HepG2 (cell line): ENCODE data around the gene ZNF221. TPM values are rescaled to one million over a fixed set of nuclear protein-coding genes. Genes with fewer than 3 reads are reported as not detected.

ENCODE experiments used
- ATAC-seq: fragments of 200-7000 bp; cut with Tn5 transposase; 3 replicates; pipeline ENCODE4 v1.9.1; 2020; ENCODE audit warnings: mild to moderate bottlenecking, moderate library complexity
- BruUV-seq: library from RNA; stranded (reverse); fragments of 400-500 nt; replicated peaks from 2 replicates; lab custom pipeline; 2021; lab: Mats Ljungman, UMichigan
- CTCF ChIA-PET: fragments of 300-600 bp; formaldehyde crosslinking; extraction: SDS; loops from one replicate; lab custom pipeline; 2021; ENCODE audit warnings: low total read pairs, inconsistent platforms, low intra/inter-chr PET ratio; lab: Yijun Ruan, JAX
- POLR2A ChIA-PET: fragments of 350-600 bp; sonication (Branson Sonifier 250); formaldehyde crosslinking; loops from one replicate; lab custom pipeline; 2020; ENCODE audit warnings: antibody characterized with exemption, inconsistent platforms; lab: Yijun Ruan, JAX
- DNase-seq: peaks from one replicate; pipeline ENCODE4 v3.0.0-alpha.2; 2015; ENCODE audit warnings: low spot score
- FAIRE-seq: peaks from 3 replicates; lab custom pipeline; 2011; peaks lifted over from hg19 to GRCh38; lab: Jason Lieb, UNC
- H2AFZ ChIP-seq: one replicate; pipeline ENCODE4 v1.6.1; 2011; ENCODE audit warnings: low read length, inconsistent platforms
- H3K27ac ChIP-seq: fragments of 300-600 bp; 3 replicates; pipeline ENCODE4 v1.8.0; 2011; ENCODE audit warnings: mixed run types, mild to moderate bottlenecking, mixed read lengths, low read length, inconsistent platforms; ENCODE audit not compliant: insufficient read depth; ENCODE audit errors: extremely low read length
- H3K27me3 ChIP-seq, 2 experiments: fragments of 200-600 bp in 1 of 2; 2 replicates in 1 of 2; 3 replicates in 1 of 2; pipeline versions ENCODE4 v1.6.0 to v1.8.0; 2011; ENCODE audit warnings: low read length in 2 of 2, mild to moderate bottlenecking in 2 of 2, moderate library complexity in 2 of 2, inconsistent platforms in 1 of 2; ENCODE audit not compliant: insufficient read depth in 2 of 2, control insufficient read depth in 1 of 2
- H3K36me3 ChIP-seq, 2 experiments: fragments of 200-600 bp in 1 of 2; replicated peaks in 1 of 2; 2 replicates in 1 of 2; 3 replicates in 1 of 2; pipeline versions ENCODE4 v1.5.1 to v1.8.0; 2011; ENCODE audit warnings: low read length in 2 of 2, inconsistent platforms in 1 of 2; ENCODE audit not compliant: insufficient read depth in 2 of 2, control insufficient read depth in 1 of 2
- H3K4me1 ChIP-seq: 2 replicates; pipeline ENCODE4 v1.5.1; 2012; ENCODE audit warnings: low read length, inconsistent platforms; ENCODE audit not compliant: insufficient read depth
- H3K4me2 ChIP-seq: 2 replicates; pipeline ENCODE4 v1.6.0; 2011; ENCODE audit warnings: low read depth, low read length, inconsistent platforms
- H3K4me3 ChIP-seq, 3 experiments: fragments of 200-600 bp in 1 of 3; sonication (generic), shearing (Covaris generic) in 1 of 3; replicated peaks in 1 of 3; 2 replicates each; pipeline ENCODE4 v1.5.1; 2011 to 2016; ENCODE audit warnings: low read length in 3 of 3, inconsistent platforms in 2 of 3, low read depth in 2 of 3, mild to moderate bottlenecking in 2 of 3, control low read depth in 1 of 3, mixed read lengths in 1 of 3; ENCODE audit not compliant: insufficient read depth in 1 of 3
- H3K79me2 ChIP-seq: one replicate; pipeline ENCODE4 v1.6.1; 2011; ENCODE audit warnings: low read length, inconsistent platforms; ENCODE audit not compliant: insufficient read depth
- H3K9ac ChIP-seq: 2 replicates; pipeline ENCODE4 v1.6.0; 2011; ENCODE audit warnings: mild to moderate bottlenecking, low read depth, low read length, inconsistent platforms; ENCODE audit not compliant: insufficient read depth
- H3K9me3 ChIP-seq: 2 replicates; pipeline ENCODE4 v1.5.1; 2012; ENCODE audit warnings: mild to moderate bottlenecking, low read length
- H4K20me1 ChIP-seq: 2 replicates; pipeline ENCODE4 v1.6.0; 2011; ENCODE audit warnings: inconsistent platforms, mild to moderate bottlenecking, low read length, moderate library complexity; ENCODE audit not compliant: insufficient read depth
- ATF7 ChIP-seq, 2 experiments: fragments of 450-650 bp in 1 of 2; sonication (generic) in 1 of 2; formaldehyde crosslinking in 1 of 2; IDR thresholded peaks; 2 replicates each; pipeline versions ENCODE4 v1.4.0 to v1.6.1; 2016 to 2020; ENCODE audit warnings: antibody characterized with exemption in 1 of 2, mild to moderate bottlenecking in 1 of 2, missing genetic modification reagents in 1 of 2
- FOXK2 ChIP-seq: fragments of 450-650 bp; IDR thresholded peaks from 2 replicates; pipeline ENCODE4 v1.6.1; 2016
- JDP2 ChIP-seq: sonication (generic); formaldehyde crosslinking; IDR thresholded peaks from 2 replicates; pipeline ENCODE4 v1.8.1; 2022; ENCODE audit warnings: missing genetic modification reagents, borderline replicate concordance
- TARDBP ChIP-seq: sonication (generic); formaldehyde crosslinking; IDR thresholded peaks from 2 replicates; pipeline ENCODE4 v1.8.0; 2022; ENCODE audit warnings: mild to moderate bottlenecking, missing genetic modification reagents
- ZNF790 ChIP-seq: sonication (generic); formaldehyde crosslinking; IDR thresholded peaks from 2 replicates; pipeline ENCODE4 v1.8.0; 2022; ENCODE audit warnings: missing genetic modification reagents, mild to moderate bottlenecking, borderline replicate concordance
- WGBS: methylation state at CpG from one replicate; pipeline ENCODE4 v1.1.6; 2017; ENCODE audit warnings: low lambda C conversion rate; 5-methylcytosine and 5-hydroxymethylcytosine counted together
- in situ Hi-C: cut with HindIII; loops from 2 replicates; pipeline ENCODE4 v1.10.0; 2017; ENCODE audit warnings: low pct_unique_long_range_greater_than_20kb; ENCODE audit not compliant: extremely low pct_ligation_motif_present
- intact Hi-C: fragments of 100-400 bp; cut with micrococcal nuclease; formaldehyde crosslinking; loops from one replicate; pipeline ENCODE4 v1.10.0; 2022; ENCODE audit not compliant: unreplicated experiment
- polyA plus RNA-seq, 8 experiments: library from polyadenylated mRNA; depleted of rRNA in 3 of 8; stranded (reverse) in 7 of 8; unstranded in 1 of 8; fragments of >200 nt; fragmentation: Illumina TruSeq in 4 of 8; extraction: Trizol in 4 of 8; gene quantifications; 2 replicates each; pipeline versions ENCODE4 v1.2.1 to v1.2.3, GENCODE V29; 2011 to 2016; ENCODE audit warnings: low read depth in 4 of 8, missing spikeins in 1 of 8, mixed read lengths in 1 of 8; ENCODE audit not compliant: insufficient read depth in 1 of 8
- total RNA-seq, 5 experiments: library from RNA; depleted of rRNA; stranded (reverse); fragments of >200 nt; fragmentation: Illumina TruSeq; extraction: Trizol; gene quantifications; 2 replicates each; pipeline ENCODE4 v1.2.3, GENCODE V29; 2016; ENCODE audit warnings: low read depth in 1 of 5
- TF ChIP-seq, protein P1 (sequence below): sonication (generic); formaldehyde crosslinking; conservative IDR thresholded peaks from 2 replicates; pipeline ENCODE4 v1.5.0; 2020; ENCODE audit warnings: missing genetic modification reagents
- TF ChIP-seq, protein P2 (sequence below): sonication (generic); formaldehyde crosslinking; IDR thresholded peaks from 2 replicates; pipeline ENCODE4 v1.4.0; 2020; ENCODE audit warnings: mild to moderate bottlenecking, low read depth, missing genetic modification reagents

Gene ZNF221
- total and polyA plus RNA-seq, 2 of the 13 experiments (the other 11 are each of a cell fraction or from before 2014, with no cell fraction given): 0.48 to 3.4 TPM

DNA sequence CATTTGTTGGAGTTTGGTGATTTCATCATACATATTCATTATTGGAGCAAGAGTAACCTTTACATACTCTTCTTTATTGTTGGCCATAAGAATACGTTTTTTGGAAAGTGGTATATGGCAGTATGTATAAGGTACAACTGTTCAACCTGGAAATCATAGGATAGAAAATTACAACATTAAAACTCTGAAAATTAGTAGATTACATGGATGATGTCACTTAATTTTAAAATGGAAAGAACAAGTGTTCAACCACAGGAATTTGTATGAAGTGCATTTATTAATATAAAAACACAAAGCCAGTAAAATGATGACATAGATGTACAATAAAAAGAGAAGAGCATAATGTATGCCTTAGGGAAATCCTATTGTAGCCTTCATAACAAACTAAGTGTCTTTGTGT is 25.7 kb downstream of the ZNF221 start:
- no peaks in the 10 kb centered on the region for H3K79me2 ChIP-seq
- intact Hi-C loops: no loop called here
- no TSS peak for BruUV-seq
- in situ Hi-C loops: no loop called here
- FAIRE-seq (no peak), ATAC-seq (no peak), DNase-seq (no peak)
- H3K4me1 ChIP-seq: no peaks in the 10 kb centered on the region
- no peak overlapping the region for H2AFZ ChIP-seq
- H3K27me3 ChIP-seq: no peaks in the 10 kb centered on the region
- H3K27ac ChIP-seq: no peak overlapping the region
- peaks cover 45% of the 10 kb centered on the region for H3K9me3 ChIP-seq
- WGBS: 54% methylated on average over 1 of the region's 1 CpG
- H3K36me3 ChIP-seq: no peaks in the 10 kb centered on the region
- H3K4me3 ChIP-seq: no peak overlapping the region
- POLR2A ChIA-PET: no interaction called here
- CTCF ChIA-PET: no interaction called here
- TF ChIP-seq TARDBP: no peak
- TF ChIP-seq ATF7 (IDR thresholded peaks at IDR 0.05): peak; percentile 58
- no peak for TF ChIP-seq ATF7 (CRISPR knock-in tag; IDR thresholded peaks at IDR 0.05)
- H3K4me2 ChIP-seq: no peak overlapping the region
- H4K20me1 ChIP-seq: no peaks in the 10 kb centered on the region
- no peak overlapping the region for H3K9ac ChIP-seq

DNA sequence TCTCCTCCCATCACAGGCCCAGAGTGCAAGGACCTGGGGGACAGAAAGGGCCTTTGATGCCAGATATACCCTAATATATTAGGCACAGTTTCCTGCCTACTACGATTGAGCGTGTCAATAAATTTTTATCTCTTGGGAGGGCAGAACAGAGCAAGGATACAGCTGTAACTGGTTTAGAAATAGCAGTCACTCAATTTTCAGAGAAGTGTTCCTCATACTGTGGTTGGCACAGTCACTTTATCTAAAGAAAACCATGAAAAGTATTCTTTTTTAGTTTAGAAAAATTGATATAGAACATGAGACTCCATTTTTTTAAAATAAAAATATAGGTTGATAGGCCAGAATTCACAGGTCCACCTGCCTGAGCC is 32.5 kb downstream of the ZNF221 start:
- intact Hi-C loops: loop anchor here (10.0 kb wide), 1 partner anchor 111 kb away; the partner anchor contains the start of gene ZNF224
- 63% methylated on average over 2 of the region's 2 CpGs for WGBS
- no peaks in the 10 kb centered on the region for H4K20me1 ChIP-seq
- H3K79me2 ChIP-seq: no peaks in the 10 kb centered on the region
- TF ChIP-seq ZNF790 (CRISPR knock-in tag) (no peak), JDP2 (no peak), FOXK2 (no peak)
- TF ChIP-seq, protein P1, sequence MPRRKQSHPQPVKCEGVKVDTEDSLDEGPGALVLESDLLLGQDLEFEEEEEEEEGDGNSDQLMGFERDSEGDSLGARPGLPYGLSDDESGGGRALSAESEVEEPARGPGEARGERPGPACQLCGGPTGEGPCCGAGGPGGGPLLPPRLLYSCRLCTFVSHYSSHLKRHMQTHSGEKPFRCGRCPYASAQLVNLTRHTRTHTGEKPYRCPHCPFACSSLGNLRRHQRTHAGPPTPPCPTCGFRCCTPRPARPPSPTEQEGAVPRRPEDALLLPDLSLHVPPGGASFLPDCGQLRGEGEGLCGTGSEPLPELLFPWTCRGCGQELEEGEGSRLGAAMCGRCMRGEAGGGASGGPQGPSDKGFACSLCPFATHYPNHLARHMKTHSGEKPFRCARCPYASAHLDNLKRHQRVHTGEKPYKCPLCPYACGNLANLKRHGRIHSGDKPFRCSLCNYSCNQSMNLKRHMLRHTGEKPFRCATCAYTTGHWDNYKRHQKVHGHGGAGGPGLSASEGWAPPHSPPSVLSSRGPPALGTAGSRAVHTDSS (CRISPR knock-in tag): no peak
- TF ChIP-seq, protein P2, sequence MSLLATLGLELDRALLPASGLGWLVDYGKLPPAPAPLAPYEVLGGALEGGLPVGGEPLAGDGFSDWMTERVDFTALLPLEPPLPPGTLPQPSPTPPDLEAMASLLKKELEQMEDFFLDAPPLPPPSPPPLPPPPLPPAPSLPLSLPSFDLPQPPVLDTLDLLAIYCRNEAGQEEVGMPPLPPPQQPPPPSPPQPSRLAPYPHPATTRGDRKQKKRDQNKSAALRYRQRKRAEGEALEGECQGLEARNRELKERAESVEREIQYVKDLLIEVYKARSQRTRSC (CRISPR knock-in tag): no peak
- no peak for FAIRE-seq
- H3K9me3 ChIP-seq: no peaks in the 10 kb centered on the region
- no peaks in the 10 kb centered on the region for H3K36me3 ChIP-seq
- no peak overlapping the region for H3K27ac ChIP-seq
- in situ Hi-C loops: no loop called here
- CTCF ChIA-PET: no interaction called here
- H3K4me2 ChIP-seq: peak overlapping the region; percentile 68
- no peaks in the 10 kb centered on the region; a peak in 1 of 5 replicates for H3K27me3 ChIP-seq
- peak overlapping the region; percentile 67 to 79 (median 78) for H3K4me3 ChIP-seq
- H2AFZ ChIP-seq: peak overlapping the region; percentile 85
- DNase-seq: no peak
- H3K4me1 ChIP-seq: no peaks in the 10 kb centered on the region
- no TSS peak for BruUV-seq
- ATAC-seq: no peak
- POLR2A ChIA-PET: no interaction called here
- peak overlapping the region; percentile 73; the same call in 1 of the 2 replicates for H3K9ac ChIP-seq
